Iris pigment epithelial cell (primary cell): Measurements from ENCODE around the gene SF3B3.

ENCODE experiments used
- DNase-seq: peaks from one replicate; pipeline ENCODE4 v3.0.0-alpha.2; 2011; ENCODE audit warnings: low read depth

The SF3B3 gene

GRCh38 chr16:70590722-70591415 lies 67.3 kb downstream of the SF3B3 start:
- DNase-seq = no peak

GRCh38 chr16:70591615-70592014 lies 68.0 kb downstream of the SF3B3 start:
- DNase-seq = no peak

- no peak for DNase-seq
Measured at GRCh38 chr16:70592106-70592571, 68.5 kb downstream of the SF3B3 start.

GRCh38 chr16:70593544-70593943 lies 69.9 kb downstream of the SF3B3 start:
- DNase-seq = no peak

- DNase-seq = no peak
Measured at GRCh38 chr16:70594569-70594968, 71.0 kb downstream of the SF3B3 start.

GRCh38 chr16:70597135-70597835 lies 73.7 kb downstream of the SF3B3 start:
- DNase-seq = no peak

- peak; percentile 26 for DNase-seq
Measured at GRCh38 chr16:70598937-70599503, 75.4 kb downstream of the SF3B3 start.

GRCh38 chr16:70600730-70601129 lies 77.1 kb downstream of the SF3B3 start:
- no peak for DNase-seq

GRCh38 chr16:70601576-70602575 lies 78.3 kb downstream of the SF3B3 start:
- peak; percentile 48 for DNase-seq

- no peak for DNase-seq
Measured at GRCh38 chr16:70602831-70603230, 79.2 kb downstream of the SF3B3 start.

- DNase-seq = no peak
Measured at GRCh38 chr16:70604407-70605282, 81.0 kb downstream of the SF3B3 start.

- DNase-seq = no peak
Measured at GRCh38 chr16:70605283-70605657, 81.7 kb downstream of the SF3B3 start.

- DNase-seq = no peak
Measured at GRCh38 chr16:70608521-70608920, 84.9 kb downstream of the SF3B3 start.

- no peak for DNase-seq
Measured at GRCh38 chr16:70610273-70611223, 86.9 kb downstream of the SF3B3 start.

- DNase-seq = no peak
Measured at GRCh38 chr16:70611224-70611598, 87.6 kb downstream of the SF3B3 start.

GRCh38 chr16:70611785-70612303 lies 88.2 kb downstream of the SF3B3 start:
- DNase-seq = no peak

- no peak for DNase-seq
Measured at GRCh38 chr16:70612931-70613330, 89.3 kb downstream of the SF3B3 start.

- no peak for DNase-seq
Measured at GRCh38 chr16:70614208-70614951, 90.8 kb downstream of the SF3B3 start.

- no peak for DNase-seq
Measured at GRCh38 chr16:70615945-70616344, 92.3 kb downstream of the SF3B3 start.
